Colonic mucosa (tissue), 4 donors: ENCODE data around the gene EYA2. TPM values are rescaled to one million over a fixed set of nuclear protein-coding genes. Genes with fewer than 3 reads are reported as not detected.

Source experiments
- DNase-seq: peaks from one replicate; pipeline ENCODE4 v3.0.0-alpha.2; 2020
- H3K27ac ChIP-seq: fragments of 200-600 bp; one replicate; pipeline ENCODE4 v1.8.0; 2021
- H3K27me3 ChIP-seq: fragments of 200-600 bp; one replicate; pipeline ENCODE4 v1.8.0; 2021
- H3K36me3 ChIP-seq: fragments of 200-600 bp; one replicate; pipeline ENCODE4 v1.8.0; 2021
- H3K4me1 ChIP-seq: fragments of 200-600 bp; one replicate; pipeline ENCODE4 v1.8.0; 2021; ENCODE audit warnings: mild to moderate bottlenecking
- H3K4me3 ChIP-seq: fragments of 200-600 bp; one replicate; pipeline ENCODE4 v1.8.0; 2021
- H3K9ac ChIP-seq, 2 donors: one replicate each; pipeline ENCODE4 v1.7.0; 2013; ENCODE audit warnings: control low read depth in 2 of 2, low read depth in 2 of 2, low read length in 2 of 2
- H3K9me3 ChIP-seq: fragments of 200-600 bp; one replicate; pipeline ENCODE4 v1.8.0; 2021
- intact Hi-C: fragments of 100-400 bp; cut with DNase I; formaldehyde crosslinking; loops from one replicate; pipeline ENCODE4 v1.14.1; 2022
- total RNA-seq, 2 donors: library from RNA; stranded (reverse); fragmentation: NEBNext Ultra II Directional in 1 of 2; extraction: Animal tissue kit (Norgen Biotek cat#: 25700) in 1 of 2; gene quantifications; one replicate each; pipeline ENCODE4 v1.2.1, GENCODE V29; 2021
- TF ChIP-seq, protein P1 (sequence below): fragments of 200-600 bp; IDR thresholded peaks from one replicate; pipeline ENCODE4 v1.8.0; 2022; ENCODE audit warnings: antibody characterized with exemption, mild to moderate bottlenecking
- donor health status: healthy.
- donor health status: DM: no; HTN: no; CAD: no.
- donor health status: DM: no; HTN: no; CAD: no.

Gene EYA2
- total RNA-seq, 2 donors from 2014 or later = 8.9 to 16.8 TPM

DNA sequence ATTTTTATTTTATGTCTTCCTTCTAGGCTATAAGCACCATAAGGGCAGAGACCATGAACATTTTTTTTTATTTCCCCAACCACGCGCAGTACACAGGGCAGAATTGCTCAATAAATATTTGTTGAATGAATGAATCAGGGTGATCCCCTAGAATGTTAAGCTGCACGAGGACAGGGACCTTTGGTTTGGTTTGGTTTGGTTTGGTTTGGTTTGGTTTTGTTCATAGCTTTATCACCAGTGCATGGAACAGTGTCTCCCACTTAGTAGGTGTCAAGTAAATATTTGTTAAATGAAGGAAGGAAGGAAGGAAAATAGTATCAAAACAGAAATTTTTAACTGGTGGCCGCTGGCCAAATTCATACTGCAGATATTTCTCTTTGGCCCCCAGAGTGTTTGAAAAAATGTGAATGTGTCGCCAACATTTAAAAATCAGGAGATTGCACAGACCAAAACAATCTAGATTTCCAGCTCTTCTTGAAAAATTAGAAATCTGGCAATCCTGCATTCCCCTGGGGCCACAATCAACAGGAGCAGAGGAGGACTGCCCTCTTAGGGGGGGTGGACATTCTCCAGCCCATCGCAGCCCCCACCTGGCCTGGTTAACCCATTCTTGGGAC lies 205.3 kb downstream of the EYA2 start:
- Histone ChIP-seq H3K4me1 (peaks cover 4% of the 10 kb centered on the region), H3K4me3 (no peak overlapping the region), H3K36me3 (no peaks in the 10 kb centered on the region), H3K9me3 (no peaks in the 10 kb centered on the region), H3K9ac (no peak overlapping the region), H3K27me3 (no peaks in the 10 kb centered on the region), H3K27ac (no peak overlapping the region)
- intact Hi-C loops = no loop called here
- TF ChIP-seq, protein P1, sequence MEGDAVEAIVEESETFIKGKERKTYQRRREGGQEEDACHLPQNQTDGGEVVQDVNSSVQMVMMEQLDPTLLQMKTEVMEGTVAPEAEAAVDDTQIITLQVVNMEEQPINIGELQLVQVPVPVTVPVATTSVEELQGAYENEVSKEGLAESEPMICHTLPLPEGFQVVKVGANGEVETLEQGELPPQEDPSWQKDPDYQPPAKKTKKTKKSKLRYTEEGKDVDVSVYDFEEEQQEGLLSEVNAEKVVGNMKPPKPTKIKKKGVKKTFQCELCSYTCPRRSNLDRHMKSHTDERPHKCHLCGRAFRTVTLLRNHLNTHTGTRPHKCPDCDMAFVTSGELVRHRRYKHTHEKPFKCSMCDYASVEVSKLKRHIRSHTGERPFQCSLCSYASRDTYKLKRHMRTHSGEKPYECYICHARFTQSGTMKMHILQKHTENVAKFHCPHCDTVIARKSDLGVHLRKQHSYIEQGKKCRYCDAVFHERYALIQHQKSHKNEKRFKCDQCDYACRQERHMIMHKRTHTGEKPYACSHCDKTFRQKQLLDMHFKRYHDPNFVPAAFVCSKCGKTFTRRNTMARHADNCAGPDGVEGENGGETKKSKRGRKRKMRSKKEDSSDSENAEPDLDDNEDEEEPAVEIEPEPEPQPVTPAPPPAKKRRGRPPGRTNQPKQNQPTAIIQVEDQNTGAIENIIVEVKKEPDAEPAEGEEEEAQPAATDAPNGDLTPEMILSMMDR = no peak
- DNase-seq = no peak

DNA sequence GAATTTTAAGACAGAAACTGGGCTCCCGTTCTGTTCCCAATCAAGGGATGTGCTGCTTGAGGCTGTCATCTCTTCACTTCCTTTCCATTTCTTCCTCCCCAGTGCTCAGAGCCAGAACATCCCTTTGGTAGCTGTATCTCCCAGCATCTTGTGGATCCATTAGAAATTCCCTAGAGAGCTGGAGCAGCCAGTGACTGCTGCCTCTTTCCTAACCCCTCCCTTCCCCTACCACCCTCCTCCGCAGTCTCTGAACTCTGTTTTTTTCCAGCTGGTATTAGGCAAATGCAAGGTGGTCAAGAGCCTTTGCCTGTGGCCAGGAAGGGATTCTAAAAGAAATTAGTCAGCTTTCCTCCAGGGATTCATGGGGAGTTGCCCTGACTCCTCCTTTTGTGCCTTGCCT lies 208.0 kb downstream of the EYA2 start:
- no peak overlapping the region for H3K9ac ChIP-seq
- H3K4me1 ChIP-seq = peaks cover 4% of the 10 kb centered on the region
- H3K27me3 ChIP-seq = no peaks in the 10 kb centered on the region
- intact Hi-C loops = no loop called here
- H3K36me3 ChIP-seq = no peaks in the 10 kb centered on the region
- TF ChIP-seq, protein P1 = no peak
- H3K4me3 ChIP-seq = no peak overlapping the region
- DNase-seq = no peak
- no peak overlapping the region for H3K27ac ChIP-seq
- H3K9me3 ChIP-seq = no peaks in the 10 kb centered on the region

DNA sequence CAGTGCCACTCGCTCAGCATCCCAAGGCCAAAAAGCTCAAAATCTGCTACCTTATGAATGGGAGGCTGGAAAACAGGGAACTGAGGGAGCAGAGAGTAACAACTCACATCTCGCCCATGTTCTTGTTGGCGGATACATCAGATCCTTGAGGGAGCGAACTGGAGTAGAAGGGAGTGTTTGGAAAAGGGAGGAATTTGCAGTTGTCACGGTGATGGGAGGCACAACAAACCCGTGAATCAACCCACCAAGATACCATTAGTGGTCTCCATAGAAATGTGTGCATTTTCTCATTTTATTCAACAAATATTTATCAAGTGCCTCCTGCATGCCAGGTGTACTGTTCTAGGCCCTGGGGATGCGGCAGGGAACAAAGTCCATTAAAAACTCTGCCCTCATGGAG lies 212.1 kb downstream of the EYA2 start:
- no peaks in the 10 kb centered on the region for H3K9me3 ChIP-seq
- no peak overlapping the region for H3K9ac ChIP-seq
- no peak overlapping the region for H3K4me3 ChIP-seq
- no peaks in the 10 kb centered on the region for H3K27me3 ChIP-seq
- H3K4me1 ChIP-seq = no peaks in the 10 kb centered on the region
- intact Hi-C loops = no loop called here
- H3K27ac ChIP-seq = no peak overlapping the region
- no peaks in the 10 kb centered on the region for H3K36me3 ChIP-seq
- TF ChIP-seq, protein P1 = no peak
- no peak for DNase-seq

DNA sequence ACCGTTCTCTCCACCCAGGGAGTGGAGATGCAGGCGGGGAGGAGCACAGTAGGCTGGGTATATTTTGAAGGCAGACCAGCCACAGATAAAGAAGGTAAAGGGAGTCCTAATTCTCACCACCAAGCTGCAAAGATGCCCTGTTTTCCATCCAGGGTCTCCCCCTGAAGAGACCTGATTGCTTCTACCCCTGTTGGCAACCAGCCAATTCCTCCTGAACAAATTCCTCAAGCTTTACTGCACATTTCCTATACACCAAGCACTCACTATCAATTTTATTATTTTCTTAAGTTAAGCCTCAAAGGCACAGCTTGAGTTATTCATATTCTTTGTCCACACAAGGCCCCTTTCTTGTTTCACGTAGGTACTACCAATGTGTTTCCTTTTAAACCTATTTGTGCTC lies 214.4 kb downstream of the EYA2 start:
- intact Hi-C loops = no loop called here
- Histone ChIP-seq H3K4me1 (no peaks in the 10 kb centered on the region), H3K9ac (no peak overlapping the region), H3K9me3 (no peaks in the 10 kb centered on the region), H3K36me3 (no peaks in the 10 kb centered on the region), H3K27me3 (no peaks in the 10 kb centered on the region), H3K27ac (no peak overlapping the region), H3K4me3 (no peak overlapping the region)
- TF ChIP-seq, protein P1 = no peak
- no peak for DNase-seq

DNA sequence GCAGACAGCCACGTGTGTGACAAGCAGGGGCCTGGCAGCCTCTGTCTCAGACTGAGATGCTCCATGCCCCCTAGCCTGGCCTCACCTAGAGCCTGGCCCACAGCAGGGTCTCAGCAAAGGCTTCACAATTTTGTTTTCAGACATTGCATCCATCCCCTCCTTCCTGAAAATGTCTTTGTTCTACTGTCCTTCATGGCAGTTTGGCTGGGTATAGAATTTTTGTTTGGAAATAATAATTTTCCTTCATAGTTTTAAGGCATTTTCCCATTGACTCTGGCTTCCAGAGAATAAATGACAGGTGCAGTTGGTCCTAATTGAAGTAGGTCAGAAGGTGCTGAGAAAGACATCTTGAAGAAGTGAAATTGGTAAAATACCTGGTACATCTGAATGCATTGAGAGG lies 216.2 kb downstream of the EYA2 start:
- H3K36me3 ChIP-seq = no peaks in the 10 kb centered on the region
- H3K4me1 ChIP-seq = no peaks in the 10 kb centered on the region
- H3K4me3 ChIP-seq = no peak overlapping the region
- H3K9me3 ChIP-seq = no peaks in the 10 kb centered on the region
- no peaks in the 10 kb centered on the region for H3K27me3 ChIP-seq
- no peak overlapping the region for H3K9ac ChIP-seq
- DNase-seq = no peak
- TF ChIP-seq, protein P1 = no peak
- intact Hi-C loops = no loop called here
- H3K27ac ChIP-seq = no peak overlapping the region
